Prostate gland (tissue), 2 donors: ENCODE measurements around the gene SBF1. TPM values are rescaled to one million over a fixed set of nuclear protein-coding genes. Genes with fewer than 3 reads are reported as not detected.

Experiments used
- DNase-seq: peaks from one replicate; pipeline ENCODE4 v3.0.0-alpha.2; 2019; ENCODE audit warnings: low spot score
- H3K27ac ChIP-seq, 2 donors: fragments of 200-600 bp; sonication (generic); 2 replicates each; pipeline ENCODE4 v1.5.1; 2017 to 2019
- H3K27me3 ChIP-seq: fragments of 200-600 bp; sonication (generic); replicated peaks from 2 replicates; pipeline ENCODE4 v1.5.1; 2019; ENCODE audit not compliant: insufficient read depth
- H3K36me3 ChIP-seq, 2 donors: fragments of 200-600 bp; sonication (generic); 1 replicate in 1 of 2; 2 replicates in 1 of 2; pipeline versions ENCODE4 v1.5.1 to v1.8.1; 2017 to 2019
- H3K4me1 ChIP-seq: fragments of 200-600 bp; sonication (generic); replicated peaks from 2 replicates; pipeline ENCODE4 v1.5.1; 2019
- H3K4me3 ChIP-seq, 2 donors: fragments of 200-600 bp; sonication (generic); 2 replicates each; pipeline ENCODE4 v1.5.1; 2017 to 2019
- H3K9me3 ChIP-seq: fragments of 200-600 bp; sonication (generic); 2 replicates; pipeline ENCODE4 v1.5.1; 2017
- POLR2A ChIP-seq: fragments of 450-650 bp; IDR thresholded peaks from one replicate; pipeline ENCODE4 v1.6.1; 2016; ENCODE audit warnings: antibody characterized with exemption, mild to moderate bottlenecking
- POLR2AphosphoS5 ChIP-seq: sonication (generic); formaldehyde crosslinking; IDR thresholded peaks from one replicate; pipeline ENCODE4 v1.6.1; 2017; ENCODE audit warnings: antibody characterized with exemption
- WGBS: methylation state at CpG from one replicate; pipeline ENCODE4 v1.1.5; 2018; 5-methylcytosine and 5-hydroxymethylcytosine counted together
- intact Hi-C: fragments of 100-400 bp; cut with DNase I; formaldehyde crosslinking; loops from one replicate; pipeline ENCODE4 v1.14.2; 2022
- total RNA-seq, 2 donors: library from RNA; depleted of rRNA; stranded (reverse); fragments of >200 nt; gene quantifications; one replicate each; pipeline ENCODE4 v1.1.0, GENCODE V29; 2016
- TF ChIP-seq, protein P1 (sequence below), 4 experiments: fragments of 200-600 bp in 2 of 4; fragments of 450-650 bp in 2 of 4; sonication (generic) in 2 of 4; IDR thresholded peaks; 1 replicate in 3 of 4; 2 replicates in 1 of 4; pipeline ENCODE4 v1.5.1; 2016 to 2019; ENCODE audit warnings: antibody characterized with exemption in 4 of 4, mild to moderate bottlenecking in 2 of 4, moderate library complexity in 2 of 4

SBF1 gene
- total RNA-seq, 2 donors from 2014 or later = 44.9 to 144 TPM

DNA sequence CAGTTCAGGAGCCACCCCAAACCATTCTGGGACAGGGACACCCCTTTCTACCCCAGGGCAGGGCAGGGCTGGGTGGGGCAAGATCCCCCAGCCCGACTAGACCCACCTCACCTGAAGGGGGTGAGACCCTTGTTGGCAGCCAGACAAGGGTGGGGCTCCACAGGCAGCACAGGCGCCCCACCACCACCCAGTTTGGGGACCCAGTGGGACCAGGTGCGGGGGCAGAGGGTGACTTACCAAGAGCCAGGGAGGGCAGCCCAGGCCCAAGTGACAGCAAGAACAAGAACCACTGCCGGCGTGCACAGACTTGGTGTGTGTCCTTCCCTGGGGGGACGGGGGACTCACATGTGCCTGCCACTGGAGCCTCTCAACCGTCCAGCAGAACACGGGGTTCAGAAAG lies 8.7 kb upstream of the SBF1 start:
- 89% methylated on average over 8 of the region's 8 CpGs for WGBS
- H3K27me3 ChIP-seq = no peaks in the 10 kb centered on the region
- H3K27ac ChIP-seq = no peak overlapping the region

DNA sequence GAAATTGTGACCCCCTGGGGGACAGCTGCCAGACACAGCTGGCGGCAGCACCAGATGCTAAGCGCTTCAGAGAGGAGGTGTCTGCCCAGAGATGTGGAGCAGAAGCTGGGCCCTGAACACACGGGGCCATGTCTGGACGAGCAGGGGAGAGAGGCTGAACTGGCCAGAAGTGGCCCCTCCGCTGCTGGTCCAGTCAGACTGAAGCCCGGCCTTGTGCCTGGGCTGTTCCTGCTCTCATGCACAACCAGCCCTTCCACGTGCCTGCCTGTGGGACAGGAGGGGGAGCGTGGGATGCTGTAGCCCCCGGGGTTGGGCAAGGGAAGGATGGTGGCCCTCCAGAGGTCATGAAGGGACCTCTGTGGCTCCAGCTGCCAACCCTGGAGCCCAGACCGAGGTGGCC lies 8.3 kb upstream of the SBF1 start:
- no peak for DNase-seq
- H3K36me3 ChIP-seq = no peaks in the 10 kb centered on the region
- no peaks in the 10 kb centered on the region for H3K27me3 ChIP-seq
- no peak overlapping the region for H3K27ac ChIP-seq
- 89% methylated on average over 6 of the region's 10 CpGs for WGBS
- intact Hi-C loops = no loop called here
- no peaks in the 10 kb centered on the region for H3K9me3 ChIP-seq
- no peaks in the 10 kb centered on the region for H3K4me1 ChIP-seq
- H3K4me3 ChIP-seq = no peak overlapping the region
- TF ChIP-seq POLR2AphosphoS5 = no peak
- TF ChIP-seq, protein P1, sequence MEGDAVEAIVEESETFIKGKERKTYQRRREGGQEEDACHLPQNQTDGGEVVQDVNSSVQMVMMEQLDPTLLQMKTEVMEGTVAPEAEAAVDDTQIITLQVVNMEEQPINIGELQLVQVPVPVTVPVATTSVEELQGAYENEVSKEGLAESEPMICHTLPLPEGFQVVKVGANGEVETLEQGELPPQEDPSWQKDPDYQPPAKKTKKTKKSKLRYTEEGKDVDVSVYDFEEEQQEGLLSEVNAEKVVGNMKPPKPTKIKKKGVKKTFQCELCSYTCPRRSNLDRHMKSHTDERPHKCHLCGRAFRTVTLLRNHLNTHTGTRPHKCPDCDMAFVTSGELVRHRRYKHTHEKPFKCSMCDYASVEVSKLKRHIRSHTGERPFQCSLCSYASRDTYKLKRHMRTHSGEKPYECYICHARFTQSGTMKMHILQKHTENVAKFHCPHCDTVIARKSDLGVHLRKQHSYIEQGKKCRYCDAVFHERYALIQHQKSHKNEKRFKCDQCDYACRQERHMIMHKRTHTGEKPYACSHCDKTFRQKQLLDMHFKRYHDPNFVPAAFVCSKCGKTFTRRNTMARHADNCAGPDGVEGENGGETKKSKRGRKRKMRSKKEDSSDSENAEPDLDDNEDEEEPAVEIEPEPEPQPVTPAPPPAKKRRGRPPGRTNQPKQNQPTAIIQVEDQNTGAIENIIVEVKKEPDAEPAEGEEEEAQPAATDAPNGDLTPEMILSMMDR (IDR thresholded peaks at IDR 0.05) = no peak
- TF ChIP-seq POLR2A = no peak

More for the DNA sequence above, 8.7 kb upstream of the SBF1 start:
- intact Hi-C loops = no loop called here
- Histone ChIP-seq H3K4me1 (no peaks in the 10 kb centered on the region), H3K36me3 (no peaks in the 10 kb centered on the region), H3K9me3 (no peaks in the 10 kb centered on the region), H3K4me3 (no peak overlapping the region)
- no peak for DNase-seq
- TF ChIP-seq, protein P1 (IDR thresholded peaks at IDR 0.05) = no peak
- TF ChIP-seq POLR2AphosphoS5 (no peak), POLR2A (no peak)

DNA sequence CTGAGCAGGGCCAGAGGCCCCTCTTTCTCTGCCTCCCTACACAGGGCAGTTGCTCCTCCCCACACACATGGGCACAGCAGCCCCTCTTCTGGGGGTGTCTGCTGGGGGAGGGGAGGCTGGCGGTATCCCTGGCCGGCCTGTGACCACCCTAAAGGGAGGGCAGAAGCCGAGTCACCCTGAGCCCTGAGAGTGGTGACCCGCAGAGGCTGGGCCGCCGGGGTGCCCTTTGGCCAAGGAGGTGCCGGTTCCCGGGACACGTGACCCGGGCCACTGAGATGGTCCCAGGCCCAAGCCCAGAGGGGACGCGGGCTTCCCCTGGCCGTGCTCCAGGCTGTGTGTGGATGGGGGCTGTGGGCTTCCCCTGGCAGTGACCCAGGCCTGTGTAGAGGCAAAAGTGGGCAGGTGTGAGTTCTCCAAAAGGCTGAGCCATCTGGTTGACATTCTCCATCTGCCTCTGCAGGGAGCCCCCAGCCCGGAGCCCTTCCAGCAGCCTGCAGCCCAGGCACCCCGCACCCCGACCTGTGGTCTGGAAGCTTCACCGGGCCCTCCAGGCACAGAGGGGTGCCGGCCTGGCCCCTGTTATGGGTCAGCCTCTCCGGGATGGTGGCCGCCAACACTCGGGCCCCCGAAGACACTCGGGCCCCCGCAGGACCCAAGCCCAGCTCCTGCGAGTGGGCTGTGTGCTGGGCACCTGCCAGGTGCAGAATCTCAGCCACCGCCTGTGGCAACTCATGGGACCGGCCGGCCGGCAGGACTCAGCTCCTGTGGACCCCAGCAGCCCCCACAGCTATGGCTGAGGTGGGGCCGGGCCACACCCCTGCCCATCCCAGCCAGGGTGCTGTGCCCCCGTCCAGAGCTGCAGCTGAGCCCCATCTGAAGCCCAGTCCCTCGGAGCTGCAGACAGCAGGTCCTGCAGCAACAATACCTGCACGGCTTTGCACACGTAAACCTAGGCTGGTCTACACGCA lies 7.6 kb upstream of the SBF1 start:
- Histone ChIP-seq H3K9me3 (no peaks in the 10 kb centered on the region), H3K4me3 (peak overlapping the region; percentile 42 to 66), H3K27me3 (no peaks in the 10 kb centered on the region), H3K36me3 (no peaks in the 10 kb centered on the region), H3K27ac (peak overlapping the region; percentile 30 to 67), H3K4me1 (no peaks in the 10 kb centered on the region)
- 54% methylated on average over 29 of the region's 35 CpGs for WGBS
- intact Hi-C loops = no loop called here
- no peak for TF ChIP-seq POLR2AphosphoS5
- no peak for TF ChIP-seq POLR2A
- TF ChIP-seq, protein P1 (IDR thresholded peaks at IDR 0.05) = no peak
- DNase-seq = no peak

DNA sequence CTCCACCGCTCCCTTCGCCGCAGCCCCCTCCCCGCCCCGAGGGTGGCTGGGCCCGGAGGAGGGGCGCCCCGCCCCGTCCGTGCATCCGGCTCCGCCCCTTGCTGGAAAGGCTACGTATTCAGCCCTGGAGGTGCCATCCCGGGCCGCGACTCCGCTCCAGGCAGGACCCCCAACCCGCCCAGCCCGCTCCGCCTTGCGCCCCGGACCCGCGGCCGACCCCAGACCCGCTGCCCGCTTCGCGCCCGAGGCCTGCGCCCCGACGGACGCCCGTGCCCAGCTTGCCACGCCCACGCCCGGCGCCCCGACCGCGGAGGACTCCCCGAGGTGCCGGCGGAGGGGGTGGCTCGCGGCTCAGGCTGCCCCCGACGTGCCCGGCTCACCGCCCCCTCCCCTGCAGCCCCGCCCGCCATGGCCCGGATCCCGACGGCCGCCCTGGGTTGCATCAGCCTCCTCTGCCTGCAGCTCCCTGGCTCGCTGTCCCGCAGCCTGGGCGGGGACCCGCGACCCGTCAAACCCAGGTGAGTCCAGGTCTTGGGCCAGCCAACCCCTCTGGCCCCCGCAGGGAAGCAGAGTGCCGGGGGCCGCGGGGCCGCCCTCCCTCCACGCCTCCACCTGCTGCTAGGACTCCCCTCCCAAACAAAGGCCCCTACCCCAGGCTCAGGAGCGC lies 6.7 kb upstream of the SBF1 start, which contains the start of gene ADM2:
ADM2 (plus strand) TSS at position 104 of the 667 bp plus-strand sequence; CDS start at position 409, 305 bp downstream.
- Histone ChIP-seq H3K4me3 (peak within 1 kb of the TSS; percentile 42 to 66), H3K9me3 (no peaks in the 10 kb centered on the region), H3K36me3 (no peaks in the 10 kb centered on the region), H3K4me1 (no peaks in the 10 kb centered on the region), H3K27ac (peak within 1 kb of the TSS; percentile 30 to 67), H3K27me3 (no peaks in the 10 kb centered on the region)
- DNase-seq = peak; percentile 40
- WGBS = 3% methylated on average over 42 of the region's 70 CpGs
- TF ChIP-seq, protein P1 (IDR thresholded peaks at IDR 0.05) = no peak
- no peak for TF ChIP-seq POLR2AphosphoS5
- TF ChIP-seq POLR2A = no peak
- intact Hi-C loops = no loop called here
